BE2C (cell line): ENCODE measurements around the gene NEAT1.
A peak's percentile ranks its signal among the peaks of the same experiment; 100 is the strongest.

Experiments
- DNase-seq: peaks from one replicate; pipeline ENCODE4 v3.0.0-alpha.2; 2020
- H3K27me3 ChIP-seq: fragments of 250-450 bp; sonication (Bioruptor Pico); 2 replicates; pipeline ENCODE4 v1.5.1; 2020; ENCODE audit warnings: mild to moderate bottlenecking
- H3K36me3 ChIP-seq: fragments of 250-450 bp; sonication (Bioruptor Pico); 2 replicates; pipeline ENCODE4 v1.5.1; 2020; ENCODE audit warnings: mild to moderate bottlenecking
- H3K4me1 ChIP-seq: fragments of 250-450 bp; sonication (Bioruptor Pico); 2 replicates; pipeline ENCODE4 v1.5.1; 2020
- H3K4me3 ChIP-seq: 2 replicates; pipeline ENCODE4 v1.5.1; 2011; ENCODE audit warnings: low read depth, low read length
- H3K9me3 ChIP-seq: fragments of 250-450 bp; sonication (Bioruptor Pico); 2 replicates; pipeline ENCODE4 v1.5.1; 2020
- TF ChIP-seq, protein P1 (sequence below): IDR thresholded peaks from 2 replicates; pipeline ENCODE4 v1.5.1; 2012; ENCODE audit warnings: mild to moderate bottlenecking, low read depth, low read length

Gene NEAT1

DNA sequence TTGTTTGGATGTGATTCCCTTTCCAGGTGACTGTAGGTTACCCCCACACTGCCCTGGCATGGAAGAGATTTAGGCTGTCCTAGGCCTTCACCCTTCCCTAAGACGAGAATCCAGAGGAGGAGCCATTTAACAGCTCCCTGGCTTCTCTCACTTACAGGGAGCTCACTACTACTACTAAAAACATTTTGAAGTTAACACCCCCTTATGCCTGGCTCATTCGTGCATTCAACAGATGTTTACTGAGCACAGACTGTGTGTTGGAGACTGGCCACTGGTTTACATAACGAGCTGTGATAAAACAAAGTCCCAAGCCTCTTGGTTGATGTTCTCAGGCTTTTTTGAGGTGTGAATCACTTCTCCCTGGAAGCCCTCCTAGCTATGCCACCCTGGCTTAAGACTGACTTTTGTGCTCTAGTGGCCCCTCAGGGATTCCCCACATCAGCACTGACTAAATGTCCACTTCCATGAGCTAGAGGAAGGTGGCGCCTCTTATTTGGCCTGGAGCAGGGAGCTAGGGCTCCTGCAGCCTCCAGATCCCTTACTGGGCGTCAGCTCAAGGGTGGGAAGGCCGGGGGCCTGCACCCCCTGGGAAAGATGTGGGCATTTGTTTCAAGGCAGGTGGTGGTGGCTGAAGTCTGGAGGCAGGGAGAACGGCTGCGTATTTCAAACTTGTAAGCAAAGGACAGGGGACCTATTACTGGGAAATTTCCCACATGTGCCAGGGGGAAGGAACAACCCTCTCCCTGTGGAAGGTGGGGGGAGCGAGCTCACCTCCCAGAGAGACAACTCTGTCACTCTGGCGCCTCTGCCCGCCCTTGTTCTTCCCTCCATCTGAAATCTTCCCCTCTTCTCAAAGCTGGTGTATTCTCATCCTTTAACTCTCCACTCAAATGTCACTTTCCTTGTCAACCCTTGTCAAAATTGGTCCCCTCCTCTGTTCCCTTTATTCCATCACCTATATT is 56.9 kb downstream of the NEAT1 start:
- DNase-seq = peak; percentile 60
- Histone ChIP-seq H3K9me3 (no peaks in the 10 kb centered on the region), H3K27me3 (no peaks in the 10 kb centered on the region), H3K4me1 (peaks cover 9% of the 10 kb centered on the region), H3K36me3 (no peaks in the 10 kb centered on the region), H3K4me3 (peak overlapping the region; percentile 29)
- TF ChIP-seq, protein P1, sequence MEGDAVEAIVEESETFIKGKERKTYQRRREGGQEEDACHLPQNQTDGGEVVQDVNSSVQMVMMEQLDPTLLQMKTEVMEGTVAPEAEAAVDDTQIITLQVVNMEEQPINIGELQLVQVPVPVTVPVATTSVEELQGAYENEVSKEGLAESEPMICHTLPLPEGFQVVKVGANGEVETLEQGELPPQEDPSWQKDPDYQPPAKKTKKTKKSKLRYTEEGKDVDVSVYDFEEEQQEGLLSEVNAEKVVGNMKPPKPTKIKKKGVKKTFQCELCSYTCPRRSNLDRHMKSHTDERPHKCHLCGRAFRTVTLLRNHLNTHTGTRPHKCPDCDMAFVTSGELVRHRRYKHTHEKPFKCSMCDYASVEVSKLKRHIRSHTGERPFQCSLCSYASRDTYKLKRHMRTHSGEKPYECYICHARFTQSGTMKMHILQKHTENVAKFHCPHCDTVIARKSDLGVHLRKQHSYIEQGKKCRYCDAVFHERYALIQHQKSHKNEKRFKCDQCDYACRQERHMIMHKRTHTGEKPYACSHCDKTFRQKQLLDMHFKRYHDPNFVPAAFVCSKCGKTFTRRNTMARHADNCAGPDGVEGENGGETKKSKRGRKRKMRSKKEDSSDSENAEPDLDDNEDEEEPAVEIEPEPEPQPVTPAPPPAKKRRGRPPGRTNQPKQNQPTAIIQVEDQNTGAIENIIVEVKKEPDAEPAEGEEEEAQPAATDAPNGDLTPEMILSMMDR = peak; percentile 52

DNA sequence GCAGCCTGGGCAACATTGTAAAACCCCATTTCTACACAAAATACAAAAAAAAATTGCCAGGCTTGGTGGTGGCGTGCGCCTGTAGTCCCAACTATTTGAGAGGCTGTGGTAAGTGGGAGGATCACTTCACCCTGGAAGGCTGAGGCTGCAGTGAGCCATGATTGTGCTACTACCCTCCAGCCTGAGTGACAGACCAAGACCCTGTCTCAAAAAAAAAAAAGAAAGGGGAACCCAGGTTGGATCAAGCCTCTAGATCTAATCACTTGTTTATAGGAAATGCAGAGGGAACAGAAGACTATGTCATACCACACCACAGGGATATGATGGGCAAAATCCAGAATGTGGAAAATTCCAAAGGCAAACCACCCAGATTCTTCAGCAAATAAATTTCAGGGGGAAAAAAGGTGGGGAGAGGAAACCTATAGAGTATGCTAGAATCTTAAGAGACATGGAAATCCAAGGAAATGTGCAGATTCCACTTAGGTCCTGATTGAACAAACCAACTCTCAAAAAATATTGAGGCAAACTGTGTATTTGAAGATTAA is 59.8 kb downstream of the NEAT1 start:
- Histone ChIP-seq H3K9me3 (no peaks in the 10 kb centered on the region), H3K27me3 (no peaks in the 10 kb centered on the region), H3K4me3 (no peak overlapping the region), H3K4me1 (peaks cover 16% of the 10 kb centered on the region), H3K36me3 (no peaks in the 10 kb centered on the region)
- TF ChIP-seq, protein P1 = no peak
- no peak for DNase-seq

DNA sequence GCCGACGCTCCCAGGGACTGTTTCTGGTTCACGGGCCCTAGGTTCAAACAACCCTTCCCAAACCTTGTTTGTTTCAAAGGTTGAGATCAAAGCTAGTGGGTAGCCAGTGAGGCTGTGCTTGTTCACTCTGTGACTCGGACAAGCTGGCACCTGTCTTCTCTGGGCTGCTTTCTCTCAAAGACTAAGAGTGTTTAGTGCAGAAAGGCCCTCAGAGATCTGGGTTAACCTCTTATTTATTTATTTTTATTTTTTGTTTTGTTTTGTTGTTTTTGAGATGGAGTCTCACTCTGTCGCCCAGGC is 63.3 kb downstream of the NEAT1 start:
- no peak for DNase-seq
- H3K4me3 ChIP-seq = no peak overlapping the region
- TF ChIP-seq, protein P1 = no peak
- peaks cover 35% of the 10 kb centered on the region for H3K4me1 ChIP-seq
- no peaks in the 10 kb centered on the region for H3K27me3 ChIP-seq
- H3K36me3 ChIP-seq = no peaks in the 10 kb centered on the region
- H3K9me3 ChIP-seq = no peaks in the 10 kb centered on the region

DNA sequence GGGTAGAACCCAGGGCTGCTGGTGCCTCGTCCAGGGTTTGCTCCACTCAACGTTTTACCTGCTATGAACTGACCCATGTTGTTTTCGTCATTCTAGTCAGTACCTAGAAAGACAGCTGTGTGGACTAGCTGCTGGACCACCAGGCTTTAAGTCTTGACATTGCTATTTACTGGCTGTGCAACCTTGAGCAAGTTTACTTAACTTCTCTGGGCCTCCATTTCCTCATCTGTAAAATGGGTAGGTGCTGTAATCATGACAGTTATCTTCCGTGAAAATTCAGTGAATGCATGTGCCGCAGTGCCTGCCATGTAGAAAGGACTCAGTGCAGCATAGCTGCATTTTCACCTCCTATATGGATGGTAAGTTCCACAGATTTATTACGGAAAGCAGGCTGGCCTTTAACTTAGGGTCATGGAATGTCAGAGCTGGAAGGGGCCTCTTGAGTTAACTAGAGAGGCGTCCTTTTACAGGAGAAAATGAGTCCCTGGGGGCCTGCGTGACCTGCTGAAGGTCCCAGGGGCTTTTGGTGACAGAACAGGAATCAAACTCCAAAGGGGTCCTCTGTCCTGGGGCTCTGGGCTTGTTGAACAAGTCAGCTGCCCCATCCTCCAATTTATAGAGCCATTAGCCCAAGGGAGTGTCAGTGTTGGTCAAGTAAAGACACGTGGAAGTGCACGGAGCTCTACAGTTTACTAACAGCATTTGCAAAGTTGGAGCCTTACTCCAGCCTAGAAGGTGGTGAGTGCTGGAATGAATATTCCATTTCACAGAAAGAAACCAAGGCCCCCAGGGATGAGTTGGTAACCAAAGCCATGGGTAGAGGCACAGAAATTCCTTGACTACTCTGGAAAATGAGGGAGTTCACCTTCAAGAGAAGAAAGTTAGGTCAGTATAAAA is 64.2 kb downstream of the NEAT1 start:
- H3K4me3 ChIP-seq = no peak overlapping the region; the same call in 1 of the 2 replicates
- H3K36me3 ChIP-seq = no peaks in the 10 kb centered on the region
- H3K27me3 ChIP-seq = no peaks in the 10 kb centered on the region
- peaks cover 44% of the 10 kb centered on the region for H3K4me1 ChIP-seq
- DNase-seq = no peak
- no peaks in the 10 kb centered on the region for H3K9me3 ChIP-seq
- TF ChIP-seq, protein P1 = no peak

DNA sequence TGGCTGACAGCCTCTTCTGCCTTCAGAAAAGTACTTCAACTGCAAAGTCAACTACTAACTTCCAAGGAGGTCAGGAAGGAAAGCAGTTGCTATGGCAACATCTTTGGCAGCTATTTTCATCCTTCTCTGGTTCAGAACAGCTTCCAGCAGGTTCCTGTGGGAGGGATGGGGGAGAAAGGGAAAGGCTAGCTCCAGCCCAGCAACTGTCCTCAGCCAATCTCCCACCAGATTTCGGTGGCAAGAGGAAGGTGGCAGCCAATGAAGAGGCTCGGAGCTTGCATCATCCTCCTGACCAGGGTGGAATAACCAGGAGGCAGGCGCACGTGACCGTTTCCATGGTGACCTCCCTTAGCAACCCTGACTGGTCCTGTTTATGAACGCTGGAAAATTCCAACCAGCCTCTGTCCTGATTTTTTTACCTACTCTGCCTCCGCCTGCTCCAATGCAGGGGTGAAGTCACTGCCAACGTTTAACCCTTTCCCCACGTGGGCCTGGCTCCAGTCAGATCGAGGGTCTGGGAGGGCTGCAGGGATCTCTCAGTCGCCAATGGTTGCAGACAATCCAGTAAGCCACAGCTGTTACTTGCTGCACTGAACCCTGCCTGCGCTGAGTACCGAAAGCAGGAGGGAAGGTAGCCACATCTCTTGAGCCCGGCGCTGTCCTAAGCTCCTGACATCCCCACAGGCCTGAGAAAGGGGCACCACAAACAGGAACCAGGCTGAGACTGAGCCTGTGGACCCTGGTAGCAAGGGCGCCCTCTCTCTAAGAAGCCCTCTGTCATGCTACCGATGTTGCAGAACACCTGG is 65.1 kb downstream of the NEAT1 start:
- peak; percentile 93 for DNase-seq

More for the DNA sequence above, 65.1 kb downstream of the NEAT1 start:
- Histone ChIP-seq H3K4me3 (peak overlapping the region; percentile 44), H3K36me3 (no peaks in the 10 kb centered on the region), H3K9me3 (no peaks in the 10 kb centered on the region), H3K4me1 (peaks cover 51% of the 10 kb centered on the region), H3K27me3 (no peaks in the 10 kb centered on the region)
- TF ChIP-seq, protein P1 = no peak
